ENCODE data around the gene PACRGL.

DNA sequence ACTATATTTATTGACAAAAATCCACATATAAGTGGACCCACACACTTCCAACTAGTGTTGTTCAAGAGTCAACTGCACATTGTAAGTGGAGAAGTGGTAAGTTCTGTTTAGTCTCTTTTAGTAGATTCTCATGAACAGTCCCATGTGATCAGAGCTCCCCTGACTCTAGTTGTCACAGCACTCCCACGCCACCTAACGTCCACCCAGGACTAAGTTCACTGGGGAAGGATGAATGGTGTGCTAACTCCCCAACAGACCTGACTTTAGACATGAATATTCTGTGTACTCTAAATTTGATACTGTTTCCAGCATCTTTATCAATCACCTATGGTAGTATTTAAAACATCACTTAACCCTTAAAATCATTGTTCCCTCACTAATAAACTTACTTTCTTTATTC, 59.8 kb downstream of the PACRGL start:
- TF ChIP-seq POLR2A (IDR thresholded peaks at IDR 0.05) (no peak), POLR2AphosphoS5 (IDR thresholded peaks at IDR 0.05) (no peak)
- TF ChIP-seq, protein P1, sequence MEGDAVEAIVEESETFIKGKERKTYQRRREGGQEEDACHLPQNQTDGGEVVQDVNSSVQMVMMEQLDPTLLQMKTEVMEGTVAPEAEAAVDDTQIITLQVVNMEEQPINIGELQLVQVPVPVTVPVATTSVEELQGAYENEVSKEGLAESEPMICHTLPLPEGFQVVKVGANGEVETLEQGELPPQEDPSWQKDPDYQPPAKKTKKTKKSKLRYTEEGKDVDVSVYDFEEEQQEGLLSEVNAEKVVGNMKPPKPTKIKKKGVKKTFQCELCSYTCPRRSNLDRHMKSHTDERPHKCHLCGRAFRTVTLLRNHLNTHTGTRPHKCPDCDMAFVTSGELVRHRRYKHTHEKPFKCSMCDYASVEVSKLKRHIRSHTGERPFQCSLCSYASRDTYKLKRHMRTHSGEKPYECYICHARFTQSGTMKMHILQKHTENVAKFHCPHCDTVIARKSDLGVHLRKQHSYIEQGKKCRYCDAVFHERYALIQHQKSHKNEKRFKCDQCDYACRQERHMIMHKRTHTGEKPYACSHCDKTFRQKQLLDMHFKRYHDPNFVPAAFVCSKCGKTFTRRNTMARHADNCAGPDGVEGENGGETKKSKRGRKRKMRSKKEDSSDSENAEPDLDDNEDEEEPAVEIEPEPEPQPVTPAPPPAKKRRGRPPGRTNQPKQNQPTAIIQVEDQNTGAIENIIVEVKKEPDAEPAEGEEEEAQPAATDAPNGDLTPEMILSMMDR (IDR thresholded peaks at IDR 0.05 in 8 of 11, conservative IDR thresholded peaks at IDR 0.05 in 3 of 11) = no peak

All from spleen (tissue), 7 donors.